ENCODE results near the gene ATP13A4. TPM values are rescaled to one million over a fixed set of nuclear protein-coding genes. Genes with fewer than 3 reads are reported as not detected.

Gene ATP13A4
- total and polyA plus RNA-seq, 4 donors, result 0.23 to 2.7 (median 0.50) TPM

GRCh38 chr3:193481436-193481835 is 73.3 kb downstream of the ATP13A4 start:
- no peak for TF ChIP-seq FOXA1 (IDR thresholded peaks at IDR 0.05)
- no peak for TF ChIP-seq HNF4G (IDR thresholded peaks at IDR 0.05)
- no peak for TF ChIP-seq NR2F2 (IDR thresholded peaks at IDR 0.05)
- Histone ChIP-seq H3K4me3 (ENCODE audit: low read depth in 1 of 3, low read length in 3 of 3) (no peak overlapping the region), H3K36me3 (ENCODE audit: control insufficient read depth in 4 of 4, insufficient read depth in 3 of 4, low read depth in 1 of 4, low read length in 3 of 4) (no peaks in the 10 kb centered on the region), H3K27me3 (ENCODE audit: control insufficient read depth in 4 of 4, insufficient read depth in 4 of 4, low read length in 3 of 4) (peaks cover 0 to 8% (median 0%) of the 10 kb centered on the region in 4 donors), H3K4me1 (ENCODE audit: control insufficient read depth in 4 of 4, insufficient read depth in 4 of 4, low read length in 3 of 4) (no peaks in the 10 kb centered on the region), H3K9me3 (ENCODE audit: control insufficient read depth in 4 of 4, low read length in 3 of 4) (peaks cover 0 to 5% (median 0%) of the 10 kb centered on the region in 4 donors), H3K27ac (ENCODE audit: low read depth in 1 of 2, low read length in 2 of 2) (no peak overlapping the region), H3K9ac (ENCODE audit: low read depth in 1 of 2, low read length in 2 of 2) (no peak overlapping the region)
- DNase-seq (ENCODE audit: low spot score), result no peak
- WGBS, result 3% methylated on average over 1 of the region's 1 CpG

- peaks cover 0 to 4% (median 0%) of the 10 kb centered on the region in 4 donors for H3K27me3 ChIP-seq (ENCODE audit: control insufficient read depth in 4 of 4, insufficient read depth in 4 of 4, low read length in 3 of 4)
- H3K9ac ChIP-seq (ENCODE audit: low read depth in 1 of 2, low read length in 2 of 2), result no peak overlapping the region
- no peak overlapping the region for H3K27ac ChIP-seq (ENCODE audit: low read depth in 1 of 2, low read length in 2 of 2)
- H3K4me3 ChIP-seq (ENCODE audit: low read depth in 1 of 3, low read length in 3 of 3), result no peak overlapping the region
- TF ChIP-seq HNF4A (conservative IDR thresholded peaks at IDR 0.05), result no peak
- no peak for TF ChIP-seq GABPA (IDR thresholded peaks at IDR 0.05 in 1 of 2, conservative IDR thresholded peaks at IDR 0.05 in 1 of 2)
- no peaks in the 10 kb centered on the region for H3K36me3 ChIP-seq (ENCODE audit: control insufficient read depth in 4 of 4, insufficient read depth in 3 of 4, low read depth in 1 of 4, low read length in 3 of 4)
- no peak for DNase-seq (ENCODE audit: low spot score)
- 91% methylated on average over 4 of the region's 4 CpGs for WGBS
- no peaks in the 10 kb centered on the region for H3K4me1 ChIP-seq (ENCODE audit: control insufficient read depth in 4 of 4, insufficient read depth in 4 of 4, low read length in 3 of 4)
- H3K9me3 ChIP-seq (ENCODE audit: control insufficient read depth in 4 of 4, low read length in 3 of 4), result no peaks in the 10 kb centered on the region
Measured at GRCh38 chr3:193474446-193474845, 80.2 kb downstream of the ATP13A4 start.

- DNase-seq (ENCODE audit: low spot score), result no peak
Measured at GRCh38 chr3:193470710-193471109, 84.0 kb downstream of the ATP13A4 start.

More at GRCh38 chr3:193470710-193471109, 84.0 kb downstream of the ATP13A4 start:
- no peak overlapping the region for H3K4me3 ChIP-seq (ENCODE audit: low read depth in 1 of 3, low read length in 3 of 3)
- H3K9me3 ChIP-seq (ENCODE audit: control insufficient read depth in 4 of 4, low read length in 3 of 4), result no peaks in the 10 kb centered on the region
- 87% methylated on average over 6 of the region's 6 CpGs for WGBS
- no peak overlapping the region for H3K27ac ChIP-seq (ENCODE audit: low read depth in 1 of 2, low read length in 2 of 2)
- no peaks in the 10 kb centered on the region for H3K36me3 ChIP-seq (ENCODE audit: control insufficient read depth in 4 of 4, insufficient read depth in 3 of 4, low read depth in 1 of 4, low read length in 3 of 4)
- TF ChIP-seq RXRA (IDR thresholded peaks at IDR 0.05) (no peak), FOXA1 (IDR thresholded peaks at IDR 0.05) (no peak), NR2F2 (IDR thresholded peaks at IDR 0.05) (no peak), HNF4G (IDR thresholded peaks at IDR 0.05) (no peak), FOXA2 (IDR thresholded peaks at IDR 0.05) (no peak), ATF3 (IDR thresholded peaks at IDR 0.05) (no peak), REST (IDR thresholded peaks at IDR 0.05) (no peak), RAD21 (IDR thresholded peaks at IDR 0.05) (no peak), JUND (IDR thresholded peaks at IDR 0.05) (no peak), MAX (IDR thresholded peaks at IDR 0.05) (no peak), YY1 (IDR thresholded peaks at IDR 0.05) (no peak)
- H3K4me1 ChIP-seq (ENCODE audit: control insufficient read depth in 4 of 4, insufficient read depth in 4 of 4, low read length in 3 of 4), result no peaks in the 10 kb centered on the region
- peaks cover 0 to 2% (median 0%) of the 10 kb centered on the region in 4 donors for H3K27me3 ChIP-seq (ENCODE audit: control insufficient read depth in 4 of 4, insufficient read depth in 4 of 4, low read length in 3 of 4)
- no peak overlapping the region for H3K9ac ChIP-seq (ENCODE audit: low read depth in 1 of 2, low read length in 2 of 2)
